Naive B cell (primary cell): ENCODE data around the gene GNB1. TPM values are rescaled to one million over a fixed set of nuclear protein-coding genes. Genes with fewer than 3 reads are reported as not detected.
A peak's percentile ranks its signal among the peaks of the same experiment; 100 is the strongest.
"Not testable (repeated sequence)": the region's sequence is repeated elsewhere in the genome, so short reads cannot be mapped to it uniquely, and the experiment has no call there.

Source experiments
- ATAC-seq, 2 donors: fragments of 150-1000 bp; cut with Tn5 transposase; 2 replicates each; pipeline ENCODE4 v1.10.0; 2021; ENCODE audit warnings: low read depth in 2 of 2, mild to moderate bottlenecking in 2 of 2, moderate library complexity in 2 of 2
- DNase-seq: peaks from one replicate; pipeline ENCODE4 v3.0.0; 2022
- H3K27ac Mint-ChIP-seq, 6 donors: one replicate each; pipeline ENCODE4 v1.8.0; 2020 to 2022; ENCODE audit warnings: mild to moderate bottlenecking in 6 of 6, mixed read lengths in 6 of 6, moderate library complexity in 5 of 6, inconsistent platforms in 2 of 6
- H3K27me3 Mint-ChIP-seq, 3 donors: one replicate each; pipeline ENCODE4 v1.8.0; 2021 to 2022; ENCODE audit warnings: mixed read lengths in 3 of 3, mild to moderate bottlenecking in 1 of 3
- H3K36me3 Mint-ChIP-seq, 2 donors: one replicate each; pipeline ENCODE4 v1.8.0; 2020 to 2022; ENCODE audit warnings: mixed read lengths in 2 of 2, inconsistent platforms in 1 of 2, mild to moderate bottlenecking in 1 of 2
- H3K4me1 Mint-ChIP-seq, 3 donors: one replicate each; pipeline ENCODE4 v1.8.0; 2020 to 2022; ENCODE audit warnings: mixed read lengths in 3 of 3, inconsistent platforms in 1 of 3, mild to moderate bottlenecking in 1 of 3, moderate library complexity in 1 of 3
- H3K4me3 Mint-ChIP-seq, 8 donors: one replicate each; pipeline ENCODE4 v1.8.0; 2020 to 2022; ENCODE audit warnings: mild to moderate bottlenecking in 8 of 8, mixed read lengths in 8 of 8, moderate library complexity in 8 of 8, inconsistent platforms in 2 of 8
- H3K9me3 Mint-ChIP-seq, 7 donors: one replicate each; pipeline ENCODE4 v1.8.0; 2020 to 2022; ENCODE audit warnings: mixed read lengths in 7 of 7, mild to moderate bottlenecking in 5 of 7, inconsistent platforms in 2 of 7, moderate library complexity in 1 of 7
- polyA plus RNA-seq, 6 donors: library from polyadenylated mRNA; unstranded; fragments of 300-500 nt; fragmentation: Illumina TruSeq; gene quantifications; one replicate each; pipeline ENCODE4 v1.2.3, GENCODE V29; 2021; ENCODE audit warnings: low read depth in 6 of 6

GNB1 gene
- 100 to 1,000 TPM in 3 of 6 donors, 10 to 100 TPM in 3; 57.9 to 131 (median 92.3) TPM for polyA plus RNA-seq

DNA sequence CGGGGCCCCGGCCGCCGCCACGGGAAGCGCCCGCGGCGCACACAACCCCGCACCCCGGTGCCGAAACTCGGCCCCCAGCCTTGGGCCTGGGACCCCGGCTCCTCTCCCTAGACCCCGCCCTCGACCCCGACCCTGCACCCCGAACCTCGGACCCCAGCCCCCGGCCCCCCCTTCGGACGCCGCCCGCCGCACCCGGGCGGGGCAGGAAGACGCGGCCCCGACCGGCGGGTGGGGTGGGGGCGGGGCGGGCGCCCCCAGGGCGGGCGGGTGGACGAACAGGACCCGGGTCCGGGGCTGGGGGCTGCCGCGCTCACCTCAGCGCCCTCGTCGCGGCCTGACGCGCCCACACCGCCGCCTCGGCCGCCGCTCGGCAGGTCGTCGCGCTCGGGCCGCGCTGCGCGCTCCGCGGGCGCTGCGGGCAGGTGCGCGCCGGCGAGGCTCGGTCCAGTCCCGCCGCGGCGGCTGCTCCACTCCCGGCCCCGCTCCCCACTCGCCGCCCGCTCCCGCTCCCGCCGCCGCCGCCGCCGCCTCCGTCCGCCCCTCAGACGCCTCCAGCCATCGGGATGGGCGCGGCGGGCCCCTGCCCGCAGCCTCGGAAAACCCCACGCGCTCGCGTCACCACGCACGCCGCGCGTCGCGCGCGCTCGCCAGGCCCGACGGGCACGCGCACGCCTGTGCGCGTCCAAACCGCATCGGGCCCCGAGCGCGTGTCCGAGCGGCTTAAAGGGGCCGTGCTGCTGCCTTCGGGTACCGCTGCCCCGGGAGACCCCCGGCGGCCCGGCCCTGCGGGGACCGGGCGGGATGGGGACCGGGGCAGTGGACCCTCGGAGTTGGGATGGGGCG, at the start of gene GNB1:
Gene GNB1 (minus strand): TSS at position 582 of the 843 bp plus-strand sequence. CDS start 65,634 bp downstream, outside the sequence.
- peak within 1 kb of the TSS; percentile 81 to 98 (median 98) for H3K27ac Mint-ChIP-seq
- no peaks in the 10 kb centered on the region for H3K27me3 Mint-ChIP-seq
- peaks cover 52 to 67% (median 65%) of the 10 kb centered on the region in 3 donors for H3K4me1 Mint-ChIP-seq
- peak within 1 kb of the TSS; percentile 86 to 95 (median 92) for H3K4me3 Mint-ChIP-seq
- DNase-seq (peak; percentile 93), ATAC-seq (peak; percentile 74)
- no peaks in the 10 kb centered on the region for H3K9me3 Mint-ChIP-seq
- no peaks in the 10 kb centered on the region for H3K36me3 Mint-ChIP-seq

- Mint-ChIP-seq H3K27ac (no peak overlapping the region), H3K36me3 (no peaks in the 10 kb centered on the region), H3K4me3 (no peak overlapping the region), H3K4me1 (peaks cover 7 to 10% (median 7%) of the 10 kb centered on the region in 3 donors), H3K9me3 (peaks cover 0 to 2% (median 0%) of the 10 kb centered on the region in 7 donors), H3K27me3 (peaks cover 0 to 21% (median 8%) of the 10 kb centered on the region in 3 donors)
- ATAC-seq (no peak), DNase-seq (no peak)
Measured at GRCh38 chr1:1940123-1940425, 49.2 kb upstream of the GNB1 start.

GRCh38 chr1:1939296-1940122, 48.6 kb upstream of the GNB1 start:
- peaks cover 0 to 21% (median 8%) of the 10 kb centered on the region in 3 donors for H3K27me3 Mint-ChIP-seq
- peaks cover 0 to 8% (median 0%) of the 10 kb centered on the region in 7 donors for H3K9me3 Mint-ChIP-seq
- H3K4me1 Mint-ChIP-seq = peaks cover 7 to 11% (median 10%) of the 10 kb centered on the region in 3 donors
- no peaks in the 10 kb centered on the region for H3K36me3 Mint-ChIP-seq
- no peak for DNase-seq
- no peak overlapping the region for H3K27ac Mint-ChIP-seq
- no peak for ATAC-seq
- H3K4me3 Mint-ChIP-seq = no peak overlapping the region

GRCh38 chr1:1938613-1939295, 47.9 kb upstream of the GNB1 start:
- no peak for DNase-seq
- no peak overlapping the region for H3K4me3 Mint-ChIP-seq
- H3K4me1 Mint-ChIP-seq = peaks cover 2 to 9% (median 2%) of the 10 kb centered on the region in 3 donors
- peaks cover 0 to 14% (median 0%) of the 10 kb centered on the region in 7 donors for H3K9me3 Mint-ChIP-seq
- H3K27me3 Mint-ChIP-seq = peaks cover 0 to 13% (median 2%) of the 10 kb centered on the region in 3 donors
- no peaks in the 10 kb centered on the region for H3K36me3 Mint-ChIP-seq
- no peak for ATAC-seq
- H3K27ac Mint-ChIP-seq = no peak overlapping the region

DNA sequence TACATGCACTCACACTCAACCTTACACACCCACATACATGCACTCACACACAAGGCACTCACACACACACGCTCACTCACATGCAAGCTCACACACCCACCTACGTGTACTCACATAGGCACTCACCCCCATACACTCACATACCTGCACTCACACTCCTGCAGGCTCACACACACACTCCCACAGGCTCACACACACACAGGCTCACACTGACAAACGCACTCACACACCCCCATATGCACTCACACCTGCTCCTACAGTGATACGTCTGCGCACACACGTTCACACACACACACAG, 47.3 kb upstream of the GNB1 start:
- peaks cover 0 to 14% (median 0%) of the 10 kb centered on the region in 7 donors for H3K9me3 Mint-ChIP-seq
- ATAC-seq (no peak), DNase-seq (no peak)
- H3K27me3 Mint-ChIP-seq = peaks cover 0 to 12% (median 0%) of the 10 kb centered on the region in 3 donors
- no peak overlapping the region for H3K4me3 Mint-ChIP-seq
- H3K36me3 Mint-ChIP-seq = no peaks in the 10 kb centered on the region
- H3K4me1 Mint-ChIP-seq = peaks cover 0 to 8% (median 0%) of the 10 kb centered on the region in 3 donors
- no peak overlapping the region for H3K27ac Mint-ChIP-seq

GRCh38 chr1:1937549-1938275, 46.8 kb upstream of the GNB1 start:
- no peak overlapping the region for H3K4me3 Mint-ChIP-seq
- no peak for ATAC-seq
- no peak overlapping the region for H3K27ac Mint-ChIP-seq
- no peak for DNase-seq
- H3K36me3 Mint-ChIP-seq = no peaks in the 10 kb centered on the region
- peaks cover 0 to 8% (median 0%) of the 10 kb centered on the region in 3 donors for H3K4me1 Mint-ChIP-seq
- peaks cover 0 to 12% (median 0%) of the 10 kb centered on the region in 3 donors for H3K27me3 Mint-ChIP-seq
- H3K9me3 Mint-ChIP-seq = peaks cover 0 to 14% (median 0%) of the 10 kb centered on the region in 7 donors

- peaks cover 0 to 8% (median 0%) of the 10 kb centered on the region in 3 donors for H3K4me1 Mint-ChIP-seq
- DNase-seq (no peak), ATAC-seq (no peak)
- H3K4me3 Mint-ChIP-seq = no peak overlapping the region
- peaks cover 0 to 12% (median 0%) of the 10 kb centered on the region in 3 donors for H3K27me3 Mint-ChIP-seq
- H3K27ac Mint-ChIP-seq = no peak overlapping the region
- H3K36me3 Mint-ChIP-seq = no peaks in the 10 kb centered on the region
- H3K9me3 Mint-ChIP-seq = peaks cover 0 to 14% (median 0%) of the 10 kb centered on the region in 7 donors
Measured at GRCh38 chr1:1937061-1937460, 46.2 kb upstream of the GNB1 start.

DNA sequence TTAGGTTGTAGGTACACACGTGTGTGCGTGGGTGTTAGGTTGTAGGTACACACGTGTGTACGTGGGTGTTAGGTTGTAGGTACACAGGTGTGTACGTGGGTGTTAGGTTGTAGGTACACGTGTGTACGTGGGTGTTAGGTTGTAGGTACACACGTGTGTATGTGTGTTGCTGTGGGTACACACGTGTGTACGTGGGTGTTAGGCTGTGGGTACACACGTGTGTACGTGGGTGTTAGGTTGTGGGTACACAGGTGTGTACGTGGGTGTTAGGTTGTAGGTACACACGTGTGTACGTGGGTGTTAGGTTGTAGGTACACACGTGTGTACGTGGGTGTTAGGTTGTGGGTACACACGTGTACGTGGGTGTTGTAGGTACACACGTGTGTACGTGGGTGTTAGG, 44.0 kb upstream of the GNB1 start:
- not testable (repeated sequence) for DNase-seq, ATAC-seq, H3K36me3 Mint-ChIP-seq, H3K4me1 Mint-ChIP-seq, H3K4me3 Mint-ChIP-seq, H3K27me3 Mint-ChIP-seq
- peak overlapping the region in 1 of 6 donors; percentile 49 for H3K27ac Mint-ChIP-seq
- H3K9me3 Mint-ChIP-seq = peaks cover 0 to 14% (median 0%) of the 10 kb centered on the region in 7 donors

GRCh38 chr1:1929639-1930545, 39.0 kb upstream of the GNB1 start:
- Mint-ChIP-seq H3K4me3 (no peak overlapping the region), H3K27me3 (peaks cover 0 to 14% (median 0%) of the 10 kb centered on the region in 3 donors), H3K36me3 (no peaks in the 10 kb centered on the region), H3K27ac (peak overlapping the region in 2 of 6 donors; percentile 69 to 81), H3K9me3 (peaks cover 0 to 10% (median 0%) of the 10 kb centered on the region in 7 donors), H3K4me1 (peaks cover 0 to 8% (median 0%) of the 10 kb centered on the region in 3 donors)
- no peak for ATAC-seq
- no peak for DNase-seq

GRCh38 chr1:1929102-1929638, 38.3 kb upstream of the GNB1 start:
- Mint-ChIP-seq H3K4me1 (peaks cover 0 to 2% (median under 1%) of the 10 kb centered on the region in 3 donors), H3K4me3 (no peak overlapping the region), H3K9me3 (peaks cover 0 to 3% (median 0%) of the 10 kb centered on the region in 7 donors), H3K27me3 (peaks cover 0 to 19% (median 0%) of the 10 kb centered on the region in 3 donors), H3K27ac (no peak overlapping the region), H3K36me3 (no peaks in the 10 kb centered on the region)
- ATAC-seq (no peak), DNase-seq (no peak)

DNA sequence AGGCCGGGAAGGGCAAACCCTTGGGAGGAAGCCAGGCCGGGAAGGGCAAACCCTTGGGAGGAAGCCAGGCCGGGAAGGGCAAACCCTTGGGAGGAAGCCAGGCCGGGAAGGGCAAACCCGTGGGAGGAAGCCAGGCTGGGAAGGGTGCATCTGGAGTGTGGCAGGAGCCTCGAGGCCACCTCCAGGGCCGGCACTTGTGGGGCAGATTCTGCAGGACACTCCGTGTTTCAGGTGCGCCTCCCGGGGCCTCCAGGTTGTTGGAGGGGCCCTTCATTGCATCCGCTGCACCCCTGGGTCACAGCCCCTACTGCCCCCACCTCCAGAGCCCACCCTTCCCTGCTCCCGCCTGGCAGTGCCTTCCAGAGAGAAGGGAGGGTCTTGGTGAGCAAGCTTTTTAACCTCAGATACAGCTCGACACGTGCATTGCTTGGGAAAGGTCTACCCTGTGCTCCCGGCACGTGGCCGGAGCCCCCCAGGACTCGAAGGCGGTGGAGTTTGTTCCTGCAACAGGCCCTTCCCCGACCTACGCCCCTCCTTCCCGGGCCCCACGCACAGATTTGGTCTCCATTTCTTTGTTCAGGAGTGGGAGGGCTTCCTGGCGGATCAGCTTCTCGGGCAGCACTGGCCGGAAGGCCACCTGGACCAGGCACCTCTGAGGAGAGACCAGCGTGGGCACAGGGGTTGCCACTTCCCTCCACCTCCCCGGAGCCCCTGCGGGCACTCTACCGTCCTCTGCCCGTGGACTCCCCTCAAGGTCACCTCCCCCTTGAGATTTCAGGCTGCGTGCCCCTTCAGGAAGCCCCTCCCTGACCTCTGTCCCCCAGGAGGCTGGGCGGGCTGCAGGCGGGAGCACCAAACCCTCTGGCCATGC, 37.6 kb upstream of the GNB1 start:
- H3K27me3 Mint-ChIP-seq = peaks cover 0 to 19% (median 0%) of the 10 kb centered on the region in 3 donors
- no peak overlapping the region for H3K27ac Mint-ChIP-seq
- DNase-seq (no peak), ATAC-seq (no peak)
- H3K36me3 Mint-ChIP-seq = no peaks in the 10 kb centered on the region
- no peak overlapping the region for H3K4me3 Mint-ChIP-seq
- H3K4me1 Mint-ChIP-seq = peaks cover 0 to 2% (median 0%) of the 10 kb centered on the region in 3 donors
- H3K9me3 Mint-ChIP-seq = no peaks in the 10 kb centered on the region
